GM23248 (cell line): ENCODE results near the gene CNTNAP5. TPM values are rescaled to one million over a fixed set of nuclear protein-coding genes. Genes with fewer than 3 reads are reported as not detected.

Experiments
- DNase-seq: peaks from one replicate; pipeline ENCODE4 v3.0.0-alpha.2; 2015
- H2AFZ ChIP-seq: fragments of 200-600 bp; sonication (generic); 2 replicates; pipeline ENCODE4 v1.6.1; 2016; ENCODE audit warnings: antibody characterized with exemption
- H3F3A ChIP-seq: fragments of 200-600 bp; sonication (generic); 2 replicates; pipeline ENCODE4 v1.6.1; 2016; ENCODE audit warnings: mild to moderate bottlenecking, antibody characterized with exemption, mixed run types; ENCODE audit not compliant: insufficient read depth
- H3K27ac ChIP-seq: fragments of 200-600 bp; sonication (generic); 2 replicates; pipeline ENCODE4 v1.5.1; 2016; ENCODE audit warnings: mild to moderate bottlenecking
- H3K27me3 ChIP-seq: fragments of 200-600 bp; sonication (generic); replicated peaks from 2 replicates; pipeline ENCODE4 v1.6.1; 2016; ENCODE audit warnings: mild to moderate bottlenecking; ENCODE audit not compliant: insufficient read depth
- H3K36me3 ChIP-seq: fragments of 200-600 bp; sonication (generic); 2 replicates; pipeline ENCODE4 v1.6.1; 2016; ENCODE audit warnings: low read depth, mild to moderate bottlenecking
- H3K4me1 ChIP-seq: fragments of 200-600 bp; sonication (generic); 2 replicates; pipeline ENCODE4 v1.6.1; 2016; ENCODE audit warnings: mild to moderate bottlenecking; ENCODE audit not compliant: insufficient read depth
- H3K4me2 ChIP-seq: fragments of 200-600 bp; sonication (generic); one replicate; pipeline ENCODE4 v1.6.1; 2016; ENCODE audit warnings: mild to moderate bottlenecking; ENCODE audit not compliant: unreplicated experiment
- H3K4me3 ChIP-seq: fragments of 200-600 bp; sonication (generic); 2 replicates; pipeline ENCODE4 v1.5.1; 2016; ENCODE audit warnings: mild to moderate bottlenecking
- H3K79me2 ChIP-seq: fragments of 200-600 bp; sonication (generic); 2 replicates; pipeline ENCODE4 v1.6.1; 2016; ENCODE audit warnings: mild to moderate bottlenecking; ENCODE audit not compliant: insufficient read depth
- H3K9ac ChIP-seq: fragments of 200-600 bp; sonication (generic); 2 replicates; pipeline ENCODE4 v1.6.1; 2016; ENCODE audit warnings: mild to moderate bottlenecking
- H3K9me2 ChIP-seq: fragments of 200-600 bp; sonication (generic); 2 replicates; pipeline ENCODE4 v1.6.1; 2016; ENCODE audit warnings: mixed run types, mild to moderate bottlenecking, moderate library complexity; ENCODE audit not compliant: insufficient read depth
- H3K9me3 ChIP-seq: fragments of 200-600 bp; sonication (generic); one replicate; pipeline ENCODE4 v1.6.1; 2017; ENCODE audit warnings: low read depth
- H4K20me1 ChIP-seq: fragments of 200-600 bp; sonication (generic); 2 replicates; pipeline ENCODE4 v1.6.0; 2016; ENCODE audit not compliant: insufficient read depth
- EZH2 ChIP-seq: fragments of 200-600 bp; sonication (generic); IDR thresholded peaks from 2 replicates; pipeline ENCODE4 v1.6.1; 2018; ENCODE audit warnings: antibody characterized with exemption, mild to moderate bottlenecking; ENCODE audit not compliant: insufficient read depth, poor library complexity, severe bottlenecking
- EZH2phosphoT487 ChIP-seq: fragments of 200-600 bp; sonication (generic); IDR thresholded peaks from 2 replicates; pipeline ENCODE4 v1.6.1; 2018; ENCODE audit warnings: antibody characterized with exemption, moderate library complexity, mild to moderate bottlenecking, low read depth; ENCODE audit not compliant: insufficient read depth
- WGBS, 2 experiments: methylation state at CpG; one replicate each; pipeline ENCODE4 v1.1.6; 2015 to 2017; ENCODE audit warnings: low lambda C conversion rate in 2 of 2, low coverage in 1 of 2; ENCODE audit errors: missing lambda C conversion rate in 2 of 2; 5-methylcytosine and 5-hydroxymethylcytosine counted together
- in situ Hi-C: fragments of 300-500 bp; cut with MboI; formaldehyde crosslinking; loops from 2 replicates; pipeline ENCODE4 v1.15.0; 2020
- polyA plus RNA-seq: library from polyadenylated mRNA; unstranded; fragments of >200 nt; fragmentation: Nextera tagmentation; extraction: Ambion mirVana; gene quantifications from 2 replicates; pipeline ENCODE4 v1.2.1, GENCODE V29; 2016
- total RNA-seq: library from RNA; depleted of rRNA; stranded (reverse); fragments of >200 nt; shearing (Covaris generic); gene quantifications from 2 replicates; pipeline ENCODE4 v1.2.3, GENCODE V29; 2014

CNTNAP5 gene
- total and polyA plus RNA-seq, 2 experiments from 2014 or later = not detected

GRCh38 chr2:124147552-124147951, 122.5 kb downstream of the CNTNAP5 start:
- in situ Hi-C loops = no loop called here
- no peaks in the 10 kb centered on the region for H3K9me3 ChIP-seq
- H3F3A ChIP-seq = no peaks in the 10 kb centered on the region
- no peak overlapping the region for H3K4me2 ChIP-seq
- H4K20me1 ChIP-seq = no peaks in the 10 kb centered on the region
- WGBS, 2 experiments = 44 to 49% methylated on average over 9 of the region's 9 CpGs
- DNase-seq = no peak
- no peak overlapping the region for H3K9ac ChIP-seq
- no peaks in the 10 kb centered on the region for H3K79me2 ChIP-seq
- H3K4me1 ChIP-seq = no peaks in the 10 kb centered on the region
- H3K27ac ChIP-seq = no peak overlapping the region
- no peaks in the 10 kb centered on the region for H3K9me2 ChIP-seq
- no peaks in the 10 kb centered on the region for H3K27me3 ChIP-seq
- H3K4me3 ChIP-seq = no peak overlapping the region
- no peaks in the 10 kb centered on the region for H3K36me3 ChIP-seq
- H2AFZ ChIP-seq = no peak overlapping the region
- TF ChIP-seq EZH2 (no peak), EZH2phosphoT487 (no peak)

GRCh38 chr2:124149571-124149970, 124.5 kb downstream of the CNTNAP5 start:
- DNase-seq = no peak
- TF ChIP-seq EZH2 = no peak
- no peak for TF ChIP-seq EZH2phosphoT487
- H3K27ac ChIP-seq = no peak overlapping the region
- no peaks in the 10 kb centered on the region for H3K9me3 ChIP-seq
- H3K27me3 ChIP-seq = no peaks in the 10 kb centered on the region
- no peaks in the 10 kb centered on the region for H3K4me1 ChIP-seq
- H3K79me2 ChIP-seq = no peaks in the 10 kb centered on the region
- no peaks in the 10 kb centered on the region for H4K20me1 ChIP-seq
- H3K9me2 ChIP-seq = no peaks in the 10 kb centered on the region
- 19 to 37% methylated on average over 6 of the region's 6 CpGs for WGBS, 2 experiments
- no peak overlapping the region for H3K4me3 ChIP-seq
- no peaks in the 10 kb centered on the region for H3F3A ChIP-seq
- no peak overlapping the region for H2AFZ ChIP-seq
- H3K9ac ChIP-seq = no peak overlapping the region
- in situ Hi-C loops = no loop called here
- no peak overlapping the region for H3K4me2 ChIP-seq
- H3K36me3 ChIP-seq = no peaks in the 10 kb centered on the region

GRCh38 chr2:124151691-124152090, 126.6 kb downstream of the CNTNAP5 start:
- 17 to 19% methylated on average over 4 of the region's 4 CpGs for WGBS, 2 experiments
- no peak for DNase-seq
- H2AFZ ChIP-seq = no peak overlapping the region
- no peaks in the 10 kb centered on the region for H3K9me3 ChIP-seq
- H3K79me2 ChIP-seq = no peaks in the 10 kb centered on the region
- no peaks in the 10 kb centered on the region for H3K36me3 ChIP-seq
- no peaks in the 10 kb centered on the region for H3K27me3 ChIP-seq
- H3K4me1 ChIP-seq = no peaks in the 10 kb centered on the region
- H3K4me3 ChIP-seq = no peak overlapping the region
- H3K4me2 ChIP-seq = no peak overlapping the region
- H4K20me1 ChIP-seq = no peaks in the 10 kb centered on the region
- H3K27ac ChIP-seq = no peak overlapping the region
- H3K9me2 ChIP-seq = no peaks in the 10 kb centered on the region
- TF ChIP-seq EZH2phosphoT487 (no peak), EZH2 (no peak)
- in situ Hi-C loops = no loop called here
- no peak overlapping the region for H3K9ac ChIP-seq
- no peaks in the 10 kb centered on the region for H3F3A ChIP-seq

GRCh38 chr2:124153713-124154112, 128.6 kb downstream of the CNTNAP5 start:
- H3F3A ChIP-seq = no peaks in the 10 kb centered on the region
- no peaks in the 10 kb centered on the region for H3K36me3 ChIP-seq
- no peaks in the 10 kb centered on the region for H3K9me2 ChIP-seq
- no peaks in the 10 kb centered on the region for H4K20me1 ChIP-seq
- H3K9me3 ChIP-seq = no peaks in the 10 kb centered on the region
- 42 to 49% methylated on average over 8 of the region's 8 CpGs for WGBS, 2 experiments
- no peak overlapping the region for H3K4me3 ChIP-seq
- H3K4me2 ChIP-seq = no peak overlapping the region
- DNase-seq = no peak
- TF ChIP-seq EZH2 (no peak), EZH2phosphoT487 (no peak)
- no peak overlapping the region for H3K27ac ChIP-seq
- no peaks in the 10 kb centered on the region for H3K27me3 ChIP-seq
- in situ Hi-C loops = no loop called here
- H3K4me1 ChIP-seq = no peaks in the 10 kb centered on the region
- no peak overlapping the region for H2AFZ ChIP-seq
- no peaks in the 10 kb centered on the region for H3K79me2 ChIP-seq
- H3K9ac ChIP-seq = no peak overlapping the region

- 2 to 5% methylated on average over 1 of the region's 1 CpG for WGBS, 2 experiments
- in situ Hi-C loops = no loop called here
Measured at GRCh38 chr2:124159166-124159565, 134.1 kb downstream of the CNTNAP5 start.

More at GRCh38 chr2:124159166-124159565, 134.1 kb downstream of the CNTNAP5 start:
- no peak overlapping the region for H3K4me2 ChIP-seq
- no peak for DNase-seq
- H3K36me3 ChIP-seq = no peaks in the 10 kb centered on the region
- H2AFZ ChIP-seq = no peak overlapping the region
- H3K9me2 ChIP-seq = no peaks in the 10 kb centered on the region
- no peaks in the 10 kb centered on the region for H4K20me1 ChIP-seq
- no peaks in the 10 kb centered on the region for H3K79me2 ChIP-seq
- H3K9me3 ChIP-seq = no peaks in the 10 kb centered on the region
- no peaks in the 10 kb centered on the region for H3K27me3 ChIP-seq
- TF ChIP-seq EZH2phosphoT487 = no peak
- no peak for TF ChIP-seq EZH2
- H3K9ac ChIP-seq = no peak overlapping the region
- no peak overlapping the region for H3K4me3 ChIP-seq
- H3K4me1 ChIP-seq = no peaks in the 10 kb centered on the region
- no peaks in the 10 kb centered on the region for H3F3A ChIP-seq
- no peak overlapping the region for H3K27ac ChIP-seq
